ENCODE results near the gene MYO5B.

Gene MYO5B

GRCh38 chr18:50143886-50144285 is 51.1 kb downstream of the MYO5B start:
- DNase-seq = no peak

- no peak for DNase-seq
Observed at GRCh38 chr18:50143294-50143693, 51.7 kb downstream of the MYO5B start.

GRCh38 chr18:50142441-50143120 is 52.4 kb downstream of the MYO5B start:
- no peak for DNase-seq

GRCh38 chr18:50138181-50139064 is 56.5 kb downstream of the MYO5B start:
- no peak for DNase-seq

- no peak for DNase-seq
Observed at GRCh38 chr18:50135903-50136302, 59.0 kb downstream of the MYO5B start.

GRCh38 chr18:50133526-50133925 is 61.4 kb downstream of the MYO5B start:
- DNase-seq = no peak

- no peak for DNase-seq
Observed at GRCh38 chr18:50131591-50131990, 63.4 kb downstream of the MYO5B start.

GRCh38 chr18:50128506-50129271 is 66.3 kb downstream of the MYO5B start:
- DNase-seq = no peak

GRCh38 chr18:50127516-50128210 is 67.3 kb downstream of the MYO5B start:
- no peak for DNase-seq

- no peak for DNase-seq
Observed at GRCh38 chr18:50126471-50126870, 68.5 kb downstream of the MYO5B start.

GRCh38 chr18:50125456-50125855 is 69.5 kb downstream of the MYO5B start:
- no peak for DNase-seq

GRCh38 chr18:50119296-50119695 is 75.7 kb downstream of the MYO5B start:
- DNase-seq = no peak

- no peak for DNase-seq
Observed at GRCh38 chr18:50117863-50118262, 77.1 kb downstream of the MYO5B start.

- DNase-seq = no peak
Observed at GRCh38 chr18:50115095-50115494, 79.9 kb downstream of the MYO5B start.

GRCh38 chr18:50114448-50114847 is 80.5 kb downstream of the MYO5B start:
- DNase-seq = no peak

- no peak for DNase-seq
Observed at GRCh38 chr18:50113726-50114125, 81.2 kb downstream of the MYO5B start.

GRCh38 chr18:50111398-50111797 is 83.5 kb downstream of the MYO5B start:
- DNase-seq = no peak

GRCh38 chr18:50107468-50107977 is 87.4 kb downstream of the MYO5B start:
- DNase-seq = no peak

- no peak for DNase-seq
Observed at GRCh38 chr18:50105027-50105426, 89.9 kb downstream of the MYO5B start.

GRCh38 chr18:50104421-50104820 is 90.5 kb downstream of the MYO5B start:
- DNase-seq = no peak

- DNase-seq = no peak
Observed at GRCh38 chr18:50099725-50100407, 95.1 kb downstream of the MYO5B start.

- no peak for DNase-seq
Observed at GRCh38 chr18:50097702-50098101, 97.2 kb downstream of the MYO5B start.
